Aorta (tissue), 5 donors: Measurements from ENCODE around the gene SDR42E2. TPM values are rescaled to one million over a fixed set of nuclear protein-coding genes. Genes with fewer than 3 reads are reported as not detected.
"Not testable (repeated sequence)": the region's sequence is repeated elsewhere in the genome, so short reads cannot be mapped to it uniquely, and the experiment has no call there.

Experiments used
- ATAC-seq: fragments of 200-7000 bp; cut with Tn5 transposase; one replicate; pipeline ENCODE4 v1.9.1; 2022; ENCODE audit warnings: moderate library complexity; ENCODE audit not compliant: low FRiP score
- DNase-seq, 2 donors: peaks; one replicate each; pipeline ENCODE4 v3.0.0-alpha.2; 2020
- H3K27ac ChIP-seq, 2 donors: one replicate each; pipeline ENCODE4 v1.5.1; 2013; ENCODE audit warnings: low read length in 2 of 2, mild to moderate bottlenecking in 2 of 2, moderate library complexity in 2 of 2, control low read depth in 1 of 2, inconsistent platforms in 1 of 2, low read depth in 1 of 2
- H3K27me3 ChIP-seq, 2 donors: one replicate each; pipeline ENCODE4 v1.6.1; 2013; ENCODE audit warnings: control low read depth in 1 of 2, low read length in 1 of 2, mild to moderate bottlenecking in 1 of 2, moderate library complexity in 1 of 2; ENCODE audit not compliant: insufficient read depth in 2 of 2, control insufficient read depth in 1 of 2
- H3K36me3 ChIP-seq, 2 donors: one replicate each; pipeline ENCODE4 v1.6.1; 2013; ENCODE audit warnings: control low read depth in 1 of 2, low read length in 1 of 2, mild to moderate bottlenecking in 1 of 2; ENCODE audit not compliant: insufficient read depth in 2 of 2, control insufficient read depth in 1 of 2
- H3K4me1 ChIP-seq, 2 donors: one replicate each; pipeline ENCODE4 v1.6.1; 2013; ENCODE audit warnings: low read length in 2 of 2, control low read depth in 1 of 2, mild to moderate bottlenecking in 1 of 2, moderate library complexity in 1 of 2; ENCODE audit not compliant: insufficient read depth in 2 of 2, control insufficient read depth in 1 of 2
- H3K4me3 ChIP-seq, 2 donors: one replicate each; pipeline ENCODE4 v1.5.1; 2013; ENCODE audit warnings: low read length in 2 of 2, control low read depth in 1 of 2, mild to moderate bottlenecking in 1 of 2
- H3K9me3 ChIP-seq: one replicate; pipeline ENCODE4 v1.6.1; 2013; ENCODE audit warnings: mild to moderate bottlenecking, low read length; ENCODE audit not compliant: control insufficient read depth
- WGBS, 2 donors: extraction: QIAGEN DNeasy Blood & Tissue Kit; methylation state at CpG; one replicate each; pipeline ENCODE4 v1.1.7; 2013; 5-methylcytosine and 5-hydroxymethylcytosine counted together
- intact Hi-C, 2 donors: fragments of 100-400 bp; cut with DNase I; formaldehyde crosslinking; loops; one replicate each; pipeline versions ENCODE4 v1.14.2 to v1.15.0; 2022
- polyA plus RNA-seq, 2 donors: library from polyadenylated mRNA; stranded (reverse); fragments of 200-250 nt; gene quantifications; one replicate each; pipeline ENCODE4 v1.2.3, GENCODE V29; 2013
- total RNA-seq, 2 donors: library from RNA; stranded (reverse); fragmentation: NEBNext Ultra II Directional; extraction: Animal tissue kit (Norgen Biotek cat#: 25700); gene quantifications; one replicate each; pipeline ENCODE4 v1.2.1, GENCODE V29; 2021
- donor health status: healthy with polysubstance abuse.
- donor health status: Bipolar disorder and iron deficiency.
- donor health status: DM: no; HTN: no; CAD: no.
- donor health status: DM: no; HTN: no; CAD: no.
- donor health status: DM: yes; HTN: yes; CAD: no.

Gene SDR42E2
- total and polyA plus RNA-seq, 4 donors: 0.10 TPM; not detected in 3

- ATAC-seq: no peak
- Histone ChIP-seq H3K27me3 (no peaks in the 10 kb centered on the region), H3K4me3 (peak overlapping the region; percentile 39 to 73), H3K27ac (peak overlapping the region; percentile 45 to 76), H3K9me3 (no peaks in the 10 kb centered on the region), H3K4me1 (peaks cover 3 to 4% of the 10 kb centered on the region in 2 donors), H3K36me3 (no peaks in the 10 kb centered on the region)
- DNase-seq: no peak
- intact Hi-C loops: loop anchor here in 1 of 2 donors (10.0 kb wide), 1 partner anchor 1303 kb away; the partner anchor contains the start of genes DCUN1D3 and LYRM1
- WGBS, 2 donors: 40 to 43% methylated on average over 10 of the region's 10 CpGs
These were observed 45.5 kb downstream of the SDR42E2 start for GRCh38 chr16:22207715-22208360.

DNA sequence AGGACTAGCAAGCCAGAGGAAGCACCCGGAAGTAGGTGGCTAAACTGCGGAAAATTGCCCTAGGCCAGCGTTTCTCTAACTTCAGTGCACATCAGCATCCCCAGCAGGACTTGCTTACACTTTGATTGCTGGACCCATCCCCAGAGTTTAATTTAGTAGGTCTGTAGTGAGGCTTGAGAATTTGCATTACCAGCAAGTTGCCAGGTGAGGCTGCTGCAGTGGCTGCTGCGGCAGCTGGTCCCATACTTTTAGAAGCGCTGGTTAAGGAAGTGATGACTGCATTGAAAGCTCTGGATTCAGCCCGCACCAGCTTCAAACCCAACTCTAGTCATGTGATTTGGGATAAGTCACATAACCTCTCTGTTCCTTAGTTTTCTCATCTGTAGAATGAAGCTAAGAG lies 48.0 kb downstream of the SDR42E2 start:
- Histone ChIP-seq H3K4me1 (peaks cover 3 to 4% of the 10 kb centered on the region in 2 donors), H3K9me3 (no peaks in the 10 kb centered on the region), H3K4me3 (no peak overlapping the region), H3K27me3 (no peaks in the 10 kb centered on the region), H3K36me3 (no peaks in the 10 kb centered on the region), H3K27ac (peak overlapping the region in 1 of 2 donors; percentile 64)
- DNase-seq: no peak
- ATAC-seq: no peak
- WGBS, 2 donors: 91 to 96% methylated on average over 6 of the region's 6 CpGs
- intact Hi-C loops: no loop called here

DNA sequence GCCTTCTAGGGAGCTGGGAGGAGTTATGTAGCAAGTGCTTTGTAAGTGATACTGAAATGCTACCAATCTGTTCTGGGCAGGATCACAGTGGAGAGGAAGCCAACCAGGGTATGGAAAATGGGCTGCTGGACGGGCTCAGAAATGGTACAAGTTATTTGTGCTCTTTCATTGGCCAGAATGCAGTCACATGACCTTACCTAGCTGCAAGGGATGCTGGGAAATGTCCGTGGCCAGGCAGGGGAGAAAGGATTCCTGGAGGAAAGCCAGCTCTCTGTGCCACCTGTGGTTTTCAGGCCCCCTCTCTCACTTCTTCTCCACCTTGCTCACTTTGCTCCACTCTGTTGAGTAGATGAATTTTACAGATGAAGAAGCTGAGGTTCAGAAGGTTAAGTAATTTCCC lies 48.5 kb downstream of the SDR42E2 start:
- intact Hi-C loops: no loop called here
- Histone ChIP-seq H3K27ac (peak overlapping the region in 1 of 2 donors; percentile 64), H3K4me1 (peaks cover 3 to 4% of the 10 kb centered on the region in 2 donors), H3K36me3 (no peaks in the 10 kb centered on the region), H3K9me3 (no peaks in the 10 kb centered on the region), H3K4me3 (no peak overlapping the region), H3K27me3 (no peaks in the 10 kb centered on the region)
- no peak for DNase-seq
- no peak for ATAC-seq
- WGBS, 2 donors: 67 to 90% methylated on average over 2 of the region's 2 CpGs

DNA sequence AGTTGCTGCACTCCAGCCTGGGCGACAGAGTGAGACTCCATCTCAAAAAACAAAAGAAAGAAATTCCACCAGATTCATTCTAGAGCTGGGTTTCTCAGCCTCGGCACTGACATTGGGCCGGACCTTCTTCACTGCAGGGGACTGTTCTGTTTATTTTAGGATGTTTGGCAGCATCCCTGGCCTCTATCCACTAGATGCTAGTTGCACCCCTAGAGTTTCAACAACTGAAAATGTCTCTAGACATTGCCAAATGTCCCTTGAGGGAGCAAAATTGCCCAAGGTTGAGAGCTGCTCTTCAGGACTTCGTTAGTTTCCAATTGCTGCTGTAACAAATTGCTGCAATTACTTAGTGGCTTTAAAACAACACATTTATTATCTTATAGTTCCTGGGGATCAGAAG lies 50.9 kb downstream of the SDR42E2 start:
- Histone ChIP-seq H3K4me1 (peaks cover 3 to 7% of the 10 kb centered on the region in 2 donors), H3K27me3 (no peaks in the 10 kb centered on the region), H3K4me3 (no peak overlapping the region), H3K9me3 (no peaks in the 10 kb centered on the region), H3K27ac (no peak overlapping the region), H3K36me3 (no peaks in the 10 kb centered on the region)
- DNase-seq: no peak
- 71 to 86% methylated on average over 4 of the region's 4 CpGs for WGBS, 2 donors
- no peak for ATAC-seq
- intact Hi-C loops: no loop called here

DNA sequence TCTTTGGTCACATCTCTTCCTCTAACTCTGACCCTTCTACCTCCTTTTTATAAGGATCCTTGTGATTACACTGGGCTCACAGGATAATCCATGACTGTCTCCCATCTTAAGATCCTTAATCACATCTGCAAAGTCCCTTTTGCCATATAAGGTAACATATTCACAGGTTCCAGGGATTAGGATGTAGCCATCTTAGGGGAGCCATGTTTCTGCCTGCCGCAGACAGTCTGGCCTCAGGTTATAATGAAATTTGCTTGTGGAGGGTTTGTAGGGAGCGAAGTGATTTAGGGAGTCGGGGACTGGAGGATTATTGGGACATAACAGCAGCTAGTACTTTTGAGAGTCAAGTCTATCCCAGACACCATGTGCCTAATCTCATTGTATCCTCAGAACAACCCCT lies 51.5 kb downstream of the SDR42E2 start:
- no peaks in the 10 kb centered on the region for H3K27me3 ChIP-seq
- no peak overlapping the region for H3K4me3 ChIP-seq
- ATAC-seq (no peak), DNase-seq (no peak)
- H3K36me3 ChIP-seq: no peaks in the 10 kb centered on the region
- H3K4me1 ChIP-seq: peaks cover 3 to 7% of the 10 kb centered on the region in 2 donors
- H3K9me3 ChIP-seq: no peaks in the 10 kb centered on the region
- no peak overlapping the region for H3K27ac ChIP-seq
- 97% methylated on average over 3 of the region's 3 CpGs for WGBS, 2 donors
- intact Hi-C loops: no loop called here

DNA sequence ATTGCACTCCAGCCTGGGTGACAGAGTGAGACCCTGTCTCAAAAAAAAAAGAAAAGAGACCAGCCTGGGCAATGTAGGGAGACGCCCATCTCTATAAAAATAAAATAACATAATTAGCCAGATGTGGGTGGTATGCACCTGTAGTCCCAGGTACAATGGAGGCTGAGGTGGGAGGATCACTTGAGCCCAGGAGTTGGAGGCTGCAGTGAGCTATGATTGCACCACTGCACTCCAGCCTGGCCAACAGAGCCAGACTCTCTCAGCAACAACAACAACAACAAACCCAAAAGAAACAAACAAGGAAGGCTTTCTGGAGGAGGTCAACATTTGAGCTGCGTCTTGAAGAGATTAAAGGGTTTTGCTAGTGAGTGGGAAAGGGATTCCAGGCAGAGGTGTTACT lies 52.1 kb downstream of the SDR42E2 start:
- Histone ChIP-seq H3K4me3 (no peak overlapping the region), H3K36me3 (no peaks in the 10 kb centered on the region), H3K27me3 (no peaks in the 10 kb centered on the region), H3K27ac (no peak overlapping the region), H3K4me1 (peaks cover 3 to 4% of the 10 kb centered on the region in 2 donors), H3K9me3 (no peaks in the 10 kb centered on the region)
- no peak for DNase-seq
- 90 to 95% methylated on average over 2 of the region's 2 CpGs for WGBS, 2 donors
- ATAC-seq: no peak
- intact Hi-C loops: no loop called here

DNA sequence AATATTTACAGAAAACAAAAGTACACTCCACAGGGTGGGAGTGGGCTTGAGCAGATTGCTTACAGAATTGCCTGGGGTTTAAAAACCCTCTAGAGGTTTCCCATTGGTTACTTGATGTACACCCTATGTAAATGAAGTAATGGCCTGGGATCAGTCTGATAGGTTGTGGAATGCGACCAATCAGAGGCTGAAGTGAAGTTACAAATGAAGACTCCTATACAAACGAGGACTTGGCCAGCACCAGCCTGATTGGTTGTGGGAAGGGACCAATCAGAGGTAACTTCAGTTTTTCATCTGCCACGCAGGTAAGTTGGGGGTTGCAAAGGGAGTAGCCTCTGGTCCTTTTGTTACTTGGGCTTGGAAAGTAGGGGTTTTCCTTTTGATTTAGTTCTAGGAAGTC lies 52.6 kb downstream of the SDR42E2 start:
- DNase-seq (no peak), ATAC-seq (no peak)
- Histone ChIP-seq H3K36me3 (no peaks in the 10 kb centered on the region), H3K27ac (no peak overlapping the region), H3K27me3 (no peaks in the 10 kb centered on the region), H3K4me1 (peaks cover 3 to 4% of the 10 kb centered on the region in 2 donors), H3K4me3 (no peak overlapping the region), H3K9me3 (no peaks in the 10 kb centered on the region)
- 73 to 81% methylated on average over 3 of the region's 3 CpGs for WGBS, 2 donors
- intact Hi-C loops: no loop called here

GRCh38 chr16:22216191-22216831 lies 54.0 kb downstream of the SDR42E2 start:
- H3K4me3 ChIP-seq: no peak overlapping the region
- ATAC-seq: no peak
- H3K27me3 ChIP-seq: no peaks in the 10 kb centered on the region
- no peaks in the 10 kb centered on the region for H3K9me3 ChIP-seq
- DNase-seq: no peak
- WGBS, 2 donors: 38 to 44% methylated on average over 9 of the region's 9 CpGs
- peaks cover 0 to 2% of the 10 kb centered on the region in 2 donors for H3K4me1 ChIP-seq
- no peaks in the 10 kb centered on the region for H3K36me3 ChIP-seq
- no peak overlapping the region for H3K27ac ChIP-seq
- intact Hi-C loops: no loop called here

- H3K27ac ChIP-seq, DNase-seq, H3K36me3 ChIP-seq, H3K4me3 ChIP-seq, ATAC-seq, H3K9me3 ChIP-seq, H3K27me3 ChIP-seq, intact Hi-C loops, H3K4me1 ChIP-seq: not testable (repeated sequence)
- 91% methylated on average over 7 of the region's 7 CpGs for WGBS, 2 donors
These were observed 54.5 kb downstream of the SDR42E2 start for GRCh38 chr16:22216832-22217225.
